HepG2 (cell line): ENCODE results near the gene ZCCHC24. TPM values are rescaled to one million over a fixed set of nuclear protein-coding genes. Genes with fewer than 3 reads are reported as not detected.

Source experiments
- ISX ChIP-seq: sonication (generic); formaldehyde crosslinking; conservative IDR thresholded peaks from 2 replicates; pipeline ENCODE4 v1.5.0; 2020; ENCODE audit warnings: missing genetic modification reagents
- MIER3 ChIP-seq: IDR thresholded peaks from 2 replicates; pipeline ENCODE4 v1.6.1; 2016; ENCODE audit warnings: missing compliant biosample characterization, borderline replicate concordance
- PPARG ChIP-seq: conservative IDR thresholded peaks from 2 replicates; pipeline ENCODE4 v1.6.1; 2016; ENCODE audit warnings: missing biosample characterization, missing genetic modification reagents
- ZBTB3 ChIP-seq: sonication (generic); formaldehyde crosslinking; IDR thresholded peaks from 2 replicates; pipeline ENCODE4 v1.4.0; 2020; ENCODE audit warnings: low read depth, mild to moderate bottlenecking, moderate library complexity, missing genetic modification reagents, borderline replicate concordance
- ZFP36L2 ChIP-seq: sonication (generic); formaldehyde crosslinking; IDR thresholded peaks from 2 replicates; pipeline ENCODE4 v1.4.0; 2020; ENCODE audit warnings: missing genetic modification reagents
- ZNF138 ChIP-seq: sonication (generic); formaldehyde crosslinking; IDR thresholded peaks from 2 replicates; pipeline ENCODE4 v1.5.0; 2020; ENCODE audit warnings: mild to moderate bottlenecking, low read depth, missing genetic modification reagents
- ZNF496 ChIP-seq: sonication (generic); formaldehyde crosslinking; IDR thresholded peaks from 2 replicates; pipeline ENCODE4 v1.8.1; 2023; ENCODE audit warnings: mild to moderate bottlenecking, moderate library complexity, missing genetic modification reagents; ENCODE audit not compliant: insufficient replicate concordance
- ZNF703 ChIP-seq: sonication (generic); formaldehyde crosslinking; IDR thresholded peaks from 2 replicates; pipeline ENCODE4 v1.5.1; 2020; ENCODE audit warnings: missing genetic modification reagents, mild to moderate bottlenecking, moderate library complexity, borderline replicate concordance
- polyA plus RNA-seq, 8 experiments: library from polyadenylated mRNA; depleted of rRNA in 3 of 8; stranded (reverse) in 7 of 8; unstranded in 1 of 8; fragments of >200 nt; fragmentation: Illumina TruSeq in 4 of 8; extraction: Trizol in 4 of 8; gene quantifications; 2 replicates each; pipeline versions ENCODE4 v1.2.1 to v1.2.3, GENCODE V29; 2011 to 2016; ENCODE audit warnings: low read depth in 4 of 8, missing spikeins in 1 of 8, mixed read lengths in 1 of 8; ENCODE audit not compliant: insufficient read depth in 1 of 8
- total RNA-seq, 5 experiments: library from RNA; depleted of rRNA; stranded (reverse); fragments of >200 nt; fragmentation: Illumina TruSeq; extraction: Trizol; gene quantifications; 2 replicates each; pipeline ENCODE4 v1.2.3, GENCODE V29; 2016; ENCODE audit warnings: low read depth in 1 of 5
- TF ChIP-seq, protein P1 (sequence below): sonication (generic); formaldehyde crosslinking; IDR thresholded peaks from 2 replicates; pipeline ENCODE4 v1.4.0; 2020; ENCODE audit warnings: missing genetic modification reagents, mild to moderate bottlenecking, borderline replicate concordance
- TF ChIP-seq, protein P2 (sequence below): sonication (generic); formaldehyde crosslinking; IDR thresholded peaks from 2 replicates; pipeline ENCODE4 v1.4.0; 2020; ENCODE audit warnings: missing genetic modification reagents, borderline replicate concordance
- TF ChIP-seq, protein P3 (sequence below): sonication (generic); formaldehyde crosslinking; IDR thresholded peaks from 2 replicates; pipeline ENCODE4 v1.4.0; 2020; ENCODE audit warnings: missing genetic modification reagents, borderline replicate concordance
- TF ChIP-seq, protein P4 (sequence below): fragments of 450-650 bp; IDR thresholded peaks from 2 replicates; pipeline ENCODE4 v1.6.1; 2017; ENCODE audit warnings: mild to moderate bottlenecking
- TF ChIP-seq, protein P5 (sequence below): sonication (generic); formaldehyde crosslinking; conservative IDR thresholded peaks from 2 replicates; pipeline ENCODE4 v1.4.0; 2020; ENCODE audit warnings: missing genetic modification reagents

ZCCHC24 gene
- total and polyA plus RNA-seq, 2 of the 13 experiments (the other 11 are each of a cell fraction or from before 2014, with no cell fraction given): 3.1 to 7.9 TPM

DNA sequence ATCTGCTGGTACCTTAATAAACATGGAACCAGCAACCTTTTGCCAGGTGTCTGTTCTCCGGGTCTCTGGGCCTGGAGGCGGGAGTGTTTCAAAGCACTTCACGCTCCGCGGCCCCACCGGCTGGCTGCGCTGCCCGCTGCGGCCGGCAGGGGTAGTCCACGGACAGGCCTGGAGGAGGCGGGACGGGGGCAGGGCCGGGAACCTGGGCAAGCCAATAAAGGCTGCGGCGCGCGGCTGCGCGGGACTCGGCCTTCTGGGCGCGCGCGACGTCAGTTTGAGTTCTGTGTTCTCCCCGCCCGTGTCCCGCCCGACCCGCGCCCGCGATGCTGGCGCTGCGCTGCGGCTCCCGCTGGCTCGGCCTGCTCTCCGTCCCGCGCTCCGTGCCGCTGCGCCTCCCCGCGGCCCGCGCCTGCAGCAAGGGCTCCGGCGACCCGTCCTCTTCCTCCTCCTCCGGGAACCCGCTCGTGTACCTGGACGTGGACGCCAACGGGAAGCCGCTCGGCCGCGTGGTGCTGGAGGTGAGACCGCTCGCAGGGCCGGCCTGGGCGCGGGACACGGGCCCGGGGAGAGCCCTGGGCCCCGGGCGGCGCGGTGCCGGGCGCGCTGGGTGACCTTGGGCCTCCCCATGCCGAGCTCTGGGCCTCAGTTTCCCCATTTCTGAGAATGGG is 98.1 kb downstream of the ZCCHC24 start, which contains the start of gene PPIF (continued):
- TF ChIP-seq, protein P1, sequence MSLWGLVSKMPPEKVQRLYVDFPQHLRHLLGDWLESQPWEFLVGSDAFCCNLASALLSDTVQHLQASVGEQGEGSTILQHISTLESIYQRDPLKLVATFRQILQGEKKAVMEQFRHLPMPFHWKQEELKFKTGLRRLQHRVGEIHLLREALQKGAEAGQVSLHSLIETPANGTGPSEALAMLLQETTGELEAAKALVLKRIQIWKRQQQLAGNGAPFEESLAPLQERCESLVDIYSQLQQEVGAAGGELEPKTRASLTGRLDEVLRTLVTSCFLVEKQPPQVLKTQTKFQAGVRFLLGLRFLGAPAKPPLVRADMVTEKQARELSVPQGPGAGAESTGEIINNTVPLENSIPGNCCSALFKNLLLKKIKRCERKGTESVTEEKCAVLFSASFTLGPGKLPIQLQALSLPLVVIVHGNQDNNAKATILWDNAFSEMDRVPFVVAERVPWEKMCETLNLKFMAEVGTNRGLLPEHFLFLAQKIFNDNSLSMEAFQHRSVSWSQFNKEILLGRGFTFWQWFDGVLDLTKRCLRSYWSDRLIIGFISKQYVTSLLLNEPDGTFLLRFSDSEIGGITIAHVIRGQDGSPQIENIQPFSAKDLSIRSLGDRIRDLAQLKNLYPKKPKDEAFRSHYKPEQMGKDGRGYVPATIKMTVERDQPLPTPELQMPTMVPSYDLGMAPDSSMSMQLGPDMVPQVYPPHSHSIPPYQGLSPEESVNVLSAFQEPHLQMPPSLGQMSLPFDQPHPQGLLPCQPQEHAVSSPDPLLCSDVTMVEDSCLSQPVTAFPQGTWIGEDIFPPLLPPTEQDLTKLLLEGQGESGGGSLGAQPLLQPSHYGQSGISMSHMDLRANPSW (CRISPR knock-in tag): no peak
- TF ChIP-seq, protein P2, sequence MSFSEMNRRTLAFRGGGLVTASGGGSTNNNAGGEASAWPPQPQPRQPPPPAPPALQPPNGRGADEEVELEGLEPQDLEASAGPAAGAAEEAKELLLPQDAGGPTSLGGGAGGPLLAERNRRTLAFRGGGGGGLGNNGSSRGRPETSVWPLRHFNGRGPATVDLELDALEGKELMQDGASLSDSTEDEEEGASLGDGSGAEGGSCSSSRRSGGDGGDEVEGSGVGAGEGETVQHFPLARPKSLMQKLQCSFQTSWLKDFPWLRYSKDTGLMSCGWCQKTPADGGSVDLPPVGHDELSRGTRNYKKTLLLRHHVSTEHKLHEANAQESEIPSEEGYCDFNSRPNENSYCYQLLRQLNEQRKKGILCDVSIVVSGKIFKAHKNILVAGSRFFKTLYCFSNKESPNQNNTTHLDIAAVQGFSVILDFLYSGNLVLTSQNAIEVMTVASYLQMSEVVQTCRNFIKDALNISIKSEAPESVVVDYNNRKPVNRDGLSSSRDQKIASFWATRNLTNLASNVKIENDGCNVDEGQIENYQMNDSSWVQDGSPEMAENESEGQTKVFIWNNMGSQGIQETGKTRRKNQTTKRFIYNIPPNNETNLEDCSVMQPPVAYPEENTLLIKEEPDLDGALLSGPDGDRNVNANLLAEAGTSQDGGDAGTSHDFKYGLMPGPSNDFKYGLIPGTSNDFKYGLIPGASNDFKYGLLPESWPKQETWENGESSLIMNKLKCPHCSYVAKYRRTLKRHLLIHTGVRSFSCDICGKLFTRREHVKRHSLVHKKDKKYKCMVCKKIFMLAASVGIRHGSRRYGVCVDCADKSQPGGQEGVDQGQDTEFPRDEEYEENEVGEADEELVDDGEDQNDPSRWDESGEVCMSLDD (CRISPR knock-in tag): peak; percentile 42; the same call in 1 of the 2 replicates
- 0 out of 2 replicates have a peak, but pooled peaks have one; percentile 25 for TF ChIP-seq ZBTB3 (CRISPR knock-in tag)
- TF ChIP-seq MIER3 (CRISPR knock-in tag): no peak
- TF ChIP-seq ZNF496: no peak
- TF ChIP-seq ISX (CRISPR knock-in tag): peak; percentile 59; the same call in 1 of the 2 replicates
- 0 out of 2 replicates have a peak, but pooled peaks have one; percentile 9 for TF ChIP-seq PPARG (CRISPR knock-in tag)
- TF ChIP-seq, protein P3, sequence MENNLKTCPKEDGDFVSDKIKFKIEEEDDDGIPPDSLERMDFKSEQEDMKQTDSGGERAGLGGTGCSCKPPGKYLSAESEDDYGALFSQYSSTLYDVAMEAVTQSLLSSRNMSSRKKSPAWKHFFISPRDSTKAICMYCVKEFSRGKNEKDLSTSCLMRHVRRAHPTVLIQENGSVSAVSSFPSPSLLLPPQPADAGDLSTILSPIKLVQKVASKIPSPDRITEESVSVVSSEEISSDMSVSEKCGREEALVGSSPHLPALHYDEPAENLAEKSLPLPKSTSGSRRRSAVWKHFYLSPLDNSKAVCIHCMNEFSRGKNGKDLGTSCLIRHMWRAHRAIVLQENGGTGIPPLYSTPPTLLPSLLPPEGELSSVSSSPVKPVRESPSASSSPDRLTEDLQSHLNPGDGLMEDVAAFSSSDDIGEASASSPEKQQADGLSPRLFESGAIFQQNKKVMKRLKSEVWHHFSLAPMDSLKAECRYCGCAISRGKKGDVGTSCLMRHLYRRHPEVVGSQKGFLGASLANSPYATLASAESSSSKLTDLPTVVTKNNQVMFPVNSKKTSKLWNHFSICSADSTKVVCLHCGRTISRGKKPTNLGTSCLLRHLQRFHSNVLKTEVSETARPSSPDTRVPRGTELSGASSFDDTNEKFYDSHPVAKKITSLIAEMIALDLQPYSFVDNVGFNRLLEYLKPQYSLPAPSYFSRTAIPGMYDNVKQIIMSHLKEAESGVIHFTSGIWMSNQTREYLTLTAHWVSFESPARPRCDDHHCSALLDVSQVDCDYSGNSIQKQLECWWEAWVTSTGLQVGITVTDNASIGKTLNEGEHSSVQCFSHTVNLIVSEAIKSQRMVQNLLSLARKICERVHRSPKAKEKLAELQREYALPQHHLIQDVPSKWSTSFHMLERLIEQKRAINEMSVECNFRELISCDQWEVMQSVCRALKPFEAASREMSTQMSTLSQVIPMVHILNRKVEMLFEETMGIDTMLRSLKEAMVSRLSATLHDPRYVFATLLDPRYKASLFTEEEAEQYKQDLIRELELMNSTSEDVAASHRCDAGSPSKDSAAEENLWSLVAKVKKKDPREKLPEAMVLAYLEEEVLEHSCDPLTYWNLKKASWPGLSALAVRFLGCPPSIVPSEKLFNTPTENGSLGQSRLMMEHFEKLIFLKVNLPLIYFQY (CRISPR knock-in tag): peak; percentile 17; the same call in 1 of the 2 replicates
- TF ChIP-seq ZFP36L2 (CRISPR knock-in tag): no peak
- TF ChIP-seq, protein P4, sequence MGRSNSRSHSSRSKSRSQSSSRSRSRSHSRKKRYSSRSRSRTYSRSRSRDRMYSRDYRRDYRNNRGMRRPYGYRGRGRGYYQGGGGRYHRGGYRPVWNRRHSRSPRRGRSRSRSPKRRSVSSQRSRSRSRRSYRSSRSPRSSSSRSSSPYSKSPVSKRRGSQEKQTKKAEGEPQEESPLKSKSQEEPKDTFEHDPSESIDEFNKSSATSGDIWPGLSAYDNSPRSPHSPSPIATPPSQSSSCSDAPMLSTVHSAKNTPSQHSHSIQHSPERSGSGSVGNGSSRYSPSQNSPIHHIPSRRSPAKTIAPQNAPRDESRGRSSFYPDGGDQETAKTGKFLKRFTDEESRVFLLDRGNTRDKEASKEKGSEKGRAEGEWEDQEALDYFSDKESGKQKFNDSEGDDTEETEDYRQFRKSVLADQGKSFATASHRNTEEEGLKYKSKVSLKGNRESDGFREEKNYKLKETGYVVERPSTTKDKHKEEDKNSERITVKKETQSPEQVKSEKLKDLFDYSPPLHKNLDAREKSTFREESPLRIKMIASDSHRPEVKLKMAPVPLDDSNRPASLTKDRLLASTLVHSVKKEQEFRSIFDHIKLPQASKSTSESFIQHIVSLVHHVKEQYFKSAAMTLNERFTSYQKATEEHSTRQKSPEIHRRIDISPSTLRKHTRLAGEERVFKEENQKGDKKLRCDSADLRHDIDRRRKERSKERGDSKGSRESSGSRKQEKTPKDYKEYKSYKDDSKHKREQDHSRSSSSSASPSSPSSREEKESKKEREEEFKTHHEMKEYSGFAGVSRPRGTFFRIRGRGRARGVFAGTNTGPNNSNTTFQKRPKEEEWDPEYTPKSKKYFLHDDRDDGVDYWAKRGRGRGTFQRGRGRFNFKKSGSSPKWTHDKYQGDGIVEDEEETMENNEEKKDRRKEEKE: no peak
- TF ChIP-seq, protein P5, sequence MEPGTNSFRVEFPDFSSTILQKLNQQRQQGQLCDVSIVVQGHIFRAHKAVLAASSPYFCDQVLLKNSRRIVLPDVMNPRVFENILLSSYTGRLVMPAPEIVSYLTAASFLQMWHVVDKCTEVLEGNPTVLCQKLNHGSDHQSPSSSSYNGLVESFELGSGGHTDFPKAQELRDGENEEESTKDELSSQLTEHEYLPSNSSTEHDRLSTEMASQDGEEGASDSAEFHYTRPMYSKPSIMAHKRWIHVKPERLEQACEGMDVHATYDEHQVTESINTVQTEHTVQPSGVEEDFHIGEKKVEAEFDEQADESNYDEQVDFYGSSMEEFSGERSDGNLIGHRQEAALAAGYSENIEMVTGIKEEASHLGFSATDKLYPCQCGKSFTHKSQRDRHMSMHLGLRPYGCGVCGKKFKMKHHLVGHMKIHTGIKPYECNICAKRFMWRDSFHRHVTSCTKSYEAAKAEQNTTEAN (CRISPR knock-in tag): peak; percentile 9; the same call in 1 of the 2 replicates
- TF ChIP-seq ZNF703: no peak
- peak; percentile 66; the same call in 1 of the 2 replicates for TF ChIP-seq ZNF138
